ENCODE results near the gene SESN1. TPM values are rescaled to one million over a fixed set of nuclear protein-coding genes. Genes with fewer than 3 reads are reported as not detected.

The SESN1 gene
- total RNA-seq, 1 donor from 2014 or later = 28.9 TPM

DNA sequence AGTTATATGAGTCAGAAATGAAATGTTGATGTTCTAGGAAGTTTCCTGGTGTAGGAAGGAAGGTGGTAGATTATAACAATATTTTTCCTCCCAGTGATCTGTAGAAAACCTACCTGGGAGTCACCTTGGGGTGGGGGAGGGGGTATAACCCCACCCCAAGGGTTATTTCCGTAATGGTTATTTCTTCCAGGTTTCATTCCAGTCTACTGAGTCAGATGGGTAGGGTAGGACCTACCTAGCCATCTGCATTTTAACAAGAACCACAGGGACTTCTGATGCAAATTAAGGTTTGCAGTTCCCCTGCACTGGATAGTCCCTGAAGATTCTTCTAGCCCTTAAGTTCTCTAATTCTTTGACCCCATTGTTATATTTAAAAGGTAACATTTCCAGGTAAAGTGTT, 157.5 kb downstream of the SESN1 start:
- no peak overlapping the region for H3K27ac Mint-ChIP-seq
- TF ChIP-seq, protein P1, sequence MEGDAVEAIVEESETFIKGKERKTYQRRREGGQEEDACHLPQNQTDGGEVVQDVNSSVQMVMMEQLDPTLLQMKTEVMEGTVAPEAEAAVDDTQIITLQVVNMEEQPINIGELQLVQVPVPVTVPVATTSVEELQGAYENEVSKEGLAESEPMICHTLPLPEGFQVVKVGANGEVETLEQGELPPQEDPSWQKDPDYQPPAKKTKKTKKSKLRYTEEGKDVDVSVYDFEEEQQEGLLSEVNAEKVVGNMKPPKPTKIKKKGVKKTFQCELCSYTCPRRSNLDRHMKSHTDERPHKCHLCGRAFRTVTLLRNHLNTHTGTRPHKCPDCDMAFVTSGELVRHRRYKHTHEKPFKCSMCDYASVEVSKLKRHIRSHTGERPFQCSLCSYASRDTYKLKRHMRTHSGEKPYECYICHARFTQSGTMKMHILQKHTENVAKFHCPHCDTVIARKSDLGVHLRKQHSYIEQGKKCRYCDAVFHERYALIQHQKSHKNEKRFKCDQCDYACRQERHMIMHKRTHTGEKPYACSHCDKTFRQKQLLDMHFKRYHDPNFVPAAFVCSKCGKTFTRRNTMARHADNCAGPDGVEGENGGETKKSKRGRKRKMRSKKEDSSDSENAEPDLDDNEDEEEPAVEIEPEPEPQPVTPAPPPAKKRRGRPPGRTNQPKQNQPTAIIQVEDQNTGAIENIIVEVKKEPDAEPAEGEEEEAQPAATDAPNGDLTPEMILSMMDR (IDR thresholded peaks at IDR 0.05; ENCODE audit: unreplicated experiment) = no peak
- no peaks in the 10 kb centered on the region for H3K27me3 Mint-ChIP-seq (ENCODE audit: low read depth)
- peaks cover 10% of the 10 kb centered on the region for H3K9me3 Mint-ChIP-seq
- no peak overlapping the region for H3K4me3 Mint-ChIP-seq
- no peak for DNase-seq (ENCODE audit: low spot score in 2 of 2, unreplicated experiment in 2 of 2)
- H3K4me1 Mint-ChIP-seq = peaks cover 13% of the 10 kb centered on the region
- H3K36me3 Mint-ChIP-seq = peaks cover 3% of the 10 kb centered on the region

Other genes with a start within 250 kb of the SESN1 start
- 11.3 to 16.5 TPM (median 16.2 TPM) in 3 replicates for gene ARMC2, start 246.4 kb downstream of the SESN1 start, total RNA-seq
- gene CEP57L1, start 661 bp upstream of the SESN1 start, total RNA-seq = 20.7 to 23.9 TPM (median 22.2 TPM) in 3 replicates